Measurements from ENCODE around the gene ANO6.

- no peak for TF ChIP-seq HNF4A (conservative IDR thresholded peaks at IDR 0.05)
- TF ChIP-seq CTCF (IDR thresholded peaks at IDR 0.05; ENCODE audit: low read depth, low read length, missing input control), result no peak
- no peak for TF ChIP-seq MAX (IDR thresholded peaks at IDR 0.05)
- no peak for TF ChIP-seq TAF1 (conservative IDR thresholded peaks at IDR 0.05)
- no peak for TF ChIP-seq FOXA2 (IDR thresholded peaks at IDR 0.05)
- no peak for TF ChIP-seq REST (IDR thresholded peaks at IDR 0.05)
- no peak for TF ChIP-seq JUND (IDR thresholded peaks at IDR 0.05)
- no peak for TF ChIP-seq ATF3 (IDR thresholded peaks at IDR 0.05)
- no peak for TF ChIP-seq RAD21 (IDR thresholded peaks at IDR 0.05)
Observed at GRCh38 chr12:45209784-45210183, 6.1 kb upstream of the ANO6 start.

Data from liver (tissue), 3 donors.